K562 (cell line): ENCODE measurements around the gene PPP1R14B. TPM values are rescaled to one million over a fixed set of nuclear protein-coding genes. Genes with fewer than 3 reads are reported as not detected.

Experiments
- ARID4B ChIP-seq: sonication (generic); formaldehyde crosslinking; IDR thresholded peaks from 2 replicates; pipeline ENCODE4 v1.8.0; 2022; ENCODE audit warnings: mild to moderate bottlenecking, missing genetic modification reagents
- CBFB ChIP-seq: sonication (generic); formaldehyde crosslinking; IDR thresholded peaks from 2 replicates; pipeline ENCODE4 v1.4.0; 2020; ENCODE audit warnings: mild to moderate bottlenecking, missing genetic modification reagents
- CHD4 ChIP-seq: fragments of 200-600 bp; sonication (generic); IDR thresholded peaks from 3 replicates; pipeline ENCODE4 v1.6.1; 2012; ENCODE audit warnings: low read depth, mild to moderate bottlenecking, mixed read lengths, low read length, inconsistent platforms; ENCODE audit not compliant: insufficient read depth, insufficient replicate concordance, poor library complexity, severe bottlenecking
- CREB1 ChIP-seq, 2 experiments: sonication (generic) in 1 of 2; formaldehyde crosslinking in 1 of 2; IDR thresholded peaks; 2 replicates each; pipeline versions ENCODE4 v1.6.1 to v1.8.0; 2012 to 2022; ENCODE audit warnings: inconsistent platforms in 1 of 2, mild to moderate bottlenecking in 1 of 2, missing genetic modification reagents in 1 of 2, moderate library complexity in 1 of 2
- FOXK2 ChIP-seq, 2 experiments: fragments of 450-650 bp; IDR thresholded peaks in 1 of 2; conservative IDR thresholded peaks in 1 of 2; 2 replicates each; pipeline ENCODE4 v1.6.1; 2016; ENCODE audit warnings: low read depth in 2 of 2, mild to moderate bottlenecking in 1 of 2
- HIVEP1 ChIP-seq: fragments of 250-450 bp; sonication (Bioruptor Pico); IDR thresholded peaks from 2 replicates; pipeline ENCODE4 v1.4.0; 2020; ENCODE audit warnings: mild to moderate bottlenecking
- KLF13 ChIP-seq: fragments of 450-650 bp; IDR thresholded peaks from 2 replicates; pipeline ENCODE4 v1.6.1; 2016; ENCODE audit warnings: missing genetic modification characterization, low read depth, mild to moderate bottlenecking, missing compliant biosample characterization, moderate library complexity, borderline replicate concordance
- NELFE ChIP-seq: IDR thresholded peaks from 2 replicates; pipeline ENCODE4 v1.6.1; 2011; ENCODE audit warnings: mild to moderate bottlenecking; ENCODE audit not compliant: insufficient read depth, insufficient read length
- PATZ1 ChIP-seq: fragments of 250-450 bp; sonication (Bioruptor Pico); IDR thresholded peaks from 2 replicates; pipeline ENCODE4 v1.5.0; 2020; ENCODE audit warnings: mild to moderate bottlenecking, borderline replicate concordance
- STAG1 ChIP-seq: sonication (generic); formaldehyde crosslinking; IDR thresholded peaks from 2 replicates; pipeline ENCODE4 v1.5.0; 2020; ENCODE audit warnings: missing genetic modification reagents, borderline replicate concordance
- TARDBP ChIP-seq: fragments of 450-650 bp; IDR thresholded peaks from 2 replicates; pipeline ENCODE4 v1.6.1; 2016
- ZBTB1 ChIP-seq: sonication (generic); formaldehyde crosslinking; IDR thresholded peaks from 2 replicates; pipeline ENCODE4 v1.8.1; 2023; ENCODE audit warnings: missing genetic modification reagents, low read depth, mild to moderate bottlenecking, borderline replicate concordance
- ZNF24 ChIP-seq: fragments of 450-650 bp; IDR thresholded peaks from 2 replicates; pipeline ENCODE4 v1.6.1; 2016
- ZSCAN32 ChIP-seq: fragments of 450-650 bp; formaldehyde crosslinking; IDR thresholded peaks from 2 replicates; pipeline ENCODE4 v1.4.0; 2020; ENCODE audit warnings: mild to moderate bottlenecking, moderate library complexity
- polyA plus RNA-seq, 8 experiments: library from polyadenylated mRNA; depleted of rRNA in 4 of 8; stranded (reverse) in 5 of 8; unstranded in 3 of 8; fragments of >200 nt; fragmentation: Nextera tagmentation in 2 of 8; fragmentation: Illumina TruSeq in 1 of 8; extraction: Ambion mirVana in 2 of 8; extraction: Trizol in 1 of 8; gene quantifications; 2 replicates each; pipeline versions ENCODE4 v1.2.1 to v1.2.3, GENCODE V29; 2011 to 2014; ENCODE audit warnings: inconsistent platforms in 1 of 8, missing spikeins in 1 of 8
- total RNA-seq, 7 experiments: library from RNA; depleted of rRNA in 6 of 7; stranded (reverse); fragments of >200 nt in 6 of 7; fragmentation: Illumina TruSeq in 2 of 7; extraction: Trizol in 2 of 7; gene quantifications; 2 replicates each; pipeline versions ENCODE4 v1.2.1 to v1.2.3, GENCODE V29; 2011 to 2021; ENCODE audit warnings: low replicate concordance in 1 of 7
- TF ChIP-seq, protein P1 (sequence below): IDR thresholded peaks from 2 replicates; pipeline ENCODE4 v1.6.1; 2014; ENCODE audit warnings: antibody characterized with exemption
- TF ChIP-seq, protein P2 (sequence below): fragments of 250-450 bp; sonication (Bioruptor Pico); IDR thresholded peaks from 2 replicates; pipeline ENCODE4 v1.4.0; 2020; ENCODE audit warnings: mild to moderate bottlenecking, moderate library complexity

Gene PPP1R14B
- total and polyA plus RNA-seq, 9 of the 15 experiments (the other 6 are each of a cell fraction or from before 2014, with no cell fraction given) = 7.7 to 566 (median 212) TPM

- TF ChIP-seq CBFB (CRISPR knock-in tag) = 0 out of 2 replicates have a peak, but pooled peaks have one; percentile 33
- peak; percentile 100 for TF ChIP-seq ZNF24
- TF ChIP-seq KLF13 (tag) = peak; percentile 70; the same call in 1 of the 2 replicates
- TF ChIP-seq NELFE = no peak
- TF ChIP-seq CHD4 = no peak
- no peak for TF ChIP-seq FOXK2 (conservative IDR thresholded peaks at IDR 0.05 in 1 of 2, IDR thresholded peaks at IDR 0.05 in 1 of 2; ENCODE audit: low read depth in 2 of 2)
- no peak; the same call in 1 of the 2 replicates for TF ChIP-seq STAG1
- no peak for TF ChIP-seq PATZ1
- peak; percentile 54 for TF ChIP-seq ARID4B (CRISPR knock-in tag)
- TF ChIP-seq, protein P1, sequence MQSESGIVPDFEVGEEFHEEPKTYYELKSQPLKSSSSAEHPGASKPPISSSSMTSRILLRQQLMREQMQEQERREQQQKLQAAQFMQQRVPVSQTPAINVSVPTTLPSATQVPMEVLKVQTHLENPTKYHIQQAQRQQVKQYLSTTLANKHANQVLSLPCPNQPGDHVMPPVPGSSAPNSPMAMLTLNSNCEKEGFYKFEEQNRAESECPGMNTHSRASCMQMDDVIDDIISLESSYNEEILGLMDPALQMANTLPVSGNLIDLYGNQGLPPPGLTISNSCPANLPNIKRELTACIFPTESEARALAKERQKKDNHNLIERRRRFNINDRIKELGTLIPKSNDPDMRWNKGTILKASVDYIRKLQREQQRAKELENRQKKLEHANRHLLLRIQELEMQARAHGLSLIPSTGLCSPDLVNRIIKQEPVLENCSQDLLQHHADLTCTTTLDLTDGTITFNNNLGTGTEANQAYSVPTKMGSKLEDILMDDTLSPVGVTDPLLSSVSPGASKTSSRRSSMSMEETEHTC = no peak
- TF ChIP-seq, protein P2, sequence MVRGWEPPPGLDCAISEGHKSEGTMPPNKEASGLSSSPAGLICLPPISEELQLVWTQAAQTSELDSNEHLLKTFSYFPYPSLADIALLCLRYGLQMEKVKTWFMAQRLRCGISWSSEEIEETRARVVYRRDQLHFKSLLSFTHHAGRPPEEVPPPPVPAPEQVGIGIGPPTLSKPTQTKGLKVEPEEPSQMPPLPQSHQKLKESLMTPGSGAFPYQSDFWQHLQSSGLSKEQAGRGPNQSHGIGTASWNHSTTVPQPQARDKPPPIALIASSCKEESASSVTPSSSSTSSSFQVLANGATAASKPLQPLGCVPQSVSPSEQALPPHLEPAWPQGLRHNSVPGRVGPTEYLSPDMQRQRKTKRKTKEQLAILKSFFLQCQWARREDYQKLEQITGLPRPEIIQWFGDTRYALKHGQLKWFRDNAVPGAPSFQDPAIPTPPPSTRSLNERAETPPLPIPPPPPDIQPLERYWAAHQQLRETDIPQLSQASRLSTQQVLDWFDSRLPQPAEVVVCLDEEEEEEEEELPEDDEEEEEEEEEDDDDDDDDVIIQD (CRISPR knock-in tag) = no peak
- 0 out of 2 replicates have a peak, but pooled peaks have one; percentile 9 for TF ChIP-seq CREB1 (IDR thresholded peaks at IDR 0.05)
- TF ChIP-seq CREB1 (CRISPR knock-in tag; IDR thresholded peaks at IDR 0.05) = no peak; the same call in 1 of the 2 replicates
- peak; percentile 72; the same call in 1 of the 2 replicates for TF ChIP-seq HIVEP1 (CRISPR knock-in tag)
- 0 out of 2 replicates have a peak, but pooled peaks have one; percentile 42 for TF ChIP-seq TARDBP
- TF ChIP-seq ZBTB1 (CRISPR knock-in tag) = no peak
- TF ChIP-seq ZSCAN32 (CRISPR knock-in tag) = no peak
Observed at GRCh38 chr11:64284962-64285884, 38.5 kb upstream of the PPP1R14B start, which contains the start of gene GPR137 (continued).
